ENCODE measurements around the gene DRD2.

DNA sequence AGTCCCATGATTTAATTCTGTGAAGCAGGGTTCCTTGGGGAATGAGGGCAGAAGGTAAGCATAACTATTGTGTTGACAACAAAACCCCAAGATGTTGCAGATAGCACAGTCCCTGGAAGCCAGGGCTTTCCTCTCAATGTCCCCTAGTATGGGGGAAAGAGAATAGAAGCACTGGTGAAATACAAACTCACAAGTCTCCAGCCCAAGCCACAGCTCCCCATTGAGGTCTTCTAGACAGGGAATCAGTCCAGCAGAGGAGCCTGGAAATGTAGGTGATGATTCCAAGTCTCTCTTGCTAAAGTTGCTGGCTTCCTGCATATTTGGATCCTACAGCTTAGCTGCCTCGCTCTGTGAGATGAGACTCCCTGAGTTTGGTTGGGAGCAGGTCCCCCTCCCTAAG, 31.7 kb upstream of the DRD2 start:
- TF ChIP-seq ZNF157 (tag by site-specific recombination; IDR thresholded peaks at IDR 0.05) (no peak), ZNF501 (tag by site-specific recombination; IDR thresholded peaks at IDR 0.05) (no peak), ZNF529 (tag by site-specific recombination; IDR thresholded peaks at IDR 0.05; ENCODE audit: insufficient replicate concordance) (no peak), GLIS1 (tag by site-specific recombination; IDR thresholded peaks at IDR 0.05) (no peak), ZNF174 (tag by site-specific recombination; IDR thresholded peaks at IDR 0.05) (no peak)
- TF ChIP-seq, protein P1, sequence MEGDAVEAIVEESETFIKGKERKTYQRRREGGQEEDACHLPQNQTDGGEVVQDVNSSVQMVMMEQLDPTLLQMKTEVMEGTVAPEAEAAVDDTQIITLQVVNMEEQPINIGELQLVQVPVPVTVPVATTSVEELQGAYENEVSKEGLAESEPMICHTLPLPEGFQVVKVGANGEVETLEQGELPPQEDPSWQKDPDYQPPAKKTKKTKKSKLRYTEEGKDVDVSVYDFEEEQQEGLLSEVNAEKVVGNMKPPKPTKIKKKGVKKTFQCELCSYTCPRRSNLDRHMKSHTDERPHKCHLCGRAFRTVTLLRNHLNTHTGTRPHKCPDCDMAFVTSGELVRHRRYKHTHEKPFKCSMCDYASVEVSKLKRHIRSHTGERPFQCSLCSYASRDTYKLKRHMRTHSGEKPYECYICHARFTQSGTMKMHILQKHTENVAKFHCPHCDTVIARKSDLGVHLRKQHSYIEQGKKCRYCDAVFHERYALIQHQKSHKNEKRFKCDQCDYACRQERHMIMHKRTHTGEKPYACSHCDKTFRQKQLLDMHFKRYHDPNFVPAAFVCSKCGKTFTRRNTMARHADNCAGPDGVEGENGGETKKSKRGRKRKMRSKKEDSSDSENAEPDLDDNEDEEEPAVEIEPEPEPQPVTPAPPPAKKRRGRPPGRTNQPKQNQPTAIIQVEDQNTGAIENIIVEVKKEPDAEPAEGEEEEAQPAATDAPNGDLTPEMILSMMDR (tag by site-specific recombination; IDR thresholded peaks at IDR 0.05) = no peak
- TF ChIP-seq, protein P2, sequence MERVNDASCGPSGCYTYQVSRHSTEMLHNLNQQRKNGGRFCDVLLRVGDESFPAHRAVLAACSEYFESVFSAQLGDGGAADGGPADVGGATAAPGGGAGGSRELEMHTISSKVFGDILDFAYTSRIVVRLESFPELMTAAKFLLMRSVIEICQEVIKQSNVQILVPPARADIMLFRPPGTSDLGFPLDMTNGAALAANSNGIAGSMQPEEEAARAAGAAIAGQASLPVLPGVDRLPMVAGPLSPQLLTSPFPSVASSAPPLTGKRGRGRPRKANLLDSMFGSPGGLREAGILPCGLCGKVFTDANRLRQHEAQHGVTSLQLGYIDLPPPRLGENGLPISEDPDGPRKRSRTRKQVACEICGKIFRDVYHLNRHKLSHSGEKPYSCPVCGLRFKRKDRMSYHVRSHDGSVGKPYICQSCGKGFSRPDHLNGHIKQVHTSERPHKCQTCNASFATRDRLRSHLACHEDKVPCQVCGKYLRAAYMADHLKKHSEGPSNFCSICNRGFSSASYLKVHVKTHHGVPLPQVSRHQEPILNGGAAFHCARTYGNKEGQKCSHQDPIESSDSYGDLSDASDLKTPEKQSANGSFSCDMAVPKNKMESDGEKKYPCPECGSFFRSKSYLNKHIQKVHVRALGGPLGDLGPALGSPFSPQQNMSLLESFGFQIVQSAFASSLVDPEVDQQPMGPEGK (tag by site-specific recombination; IDR thresholded peaks at IDR 0.05) = no peak

All from HEK293 (cell line).